GM18868 (cell line): ENCODE measurements around the gene NDOR1.

Experiments
- ATAC-seq: cut with Tn5 transposase; IDR thresholded peaks from one replicate; pipeline ENCODE4 v1.9.1; 2021; ENCODE audit warnings: mild to moderate bottlenecking, moderate library complexity; ENCODE audit not compliant: unreplicated experiment

The NDOR1 gene

DNA sequence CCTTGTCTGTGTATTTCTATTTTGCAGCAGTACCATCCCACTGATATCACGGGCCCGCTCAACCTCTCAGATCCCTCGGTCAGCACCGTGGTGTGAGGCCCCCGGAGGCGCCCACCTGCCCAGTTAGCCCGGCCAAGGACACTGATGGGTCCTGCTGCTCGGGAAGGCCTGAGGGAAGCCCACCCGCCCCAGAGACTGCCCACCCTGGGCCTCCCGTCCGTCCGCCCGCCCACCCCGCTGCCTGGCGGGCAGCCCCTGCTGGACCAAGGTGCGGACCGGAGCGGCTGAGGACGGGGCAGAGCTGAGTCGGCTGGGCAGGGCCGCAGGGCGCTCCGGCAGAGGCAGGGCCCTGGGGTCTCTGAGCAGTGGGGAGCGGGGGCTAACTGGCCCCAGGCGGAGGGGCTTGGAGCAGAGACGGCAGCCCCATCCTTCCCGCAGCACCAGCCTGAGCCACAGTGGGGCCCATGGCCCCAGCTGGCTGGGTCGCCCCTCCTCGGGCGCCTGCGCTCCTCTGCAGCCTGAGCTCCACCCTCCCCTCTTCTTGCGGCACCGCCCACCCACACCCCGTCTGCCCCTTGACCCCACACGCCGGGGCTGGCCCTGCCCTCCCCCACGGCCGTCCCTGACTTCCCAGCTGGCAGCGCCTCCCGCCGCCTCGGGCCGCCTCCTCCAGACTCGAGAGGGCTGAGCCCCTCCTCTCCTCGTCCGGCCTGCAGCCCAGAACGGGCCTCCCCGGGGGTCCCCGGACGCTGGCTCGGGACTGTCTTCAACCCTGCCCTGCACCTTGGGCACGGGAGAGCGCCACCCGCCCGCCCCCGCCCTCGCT lies 37.5 kb upstream of the NDOR1 start:
- ATAC-seq, result no peak

DNA sequence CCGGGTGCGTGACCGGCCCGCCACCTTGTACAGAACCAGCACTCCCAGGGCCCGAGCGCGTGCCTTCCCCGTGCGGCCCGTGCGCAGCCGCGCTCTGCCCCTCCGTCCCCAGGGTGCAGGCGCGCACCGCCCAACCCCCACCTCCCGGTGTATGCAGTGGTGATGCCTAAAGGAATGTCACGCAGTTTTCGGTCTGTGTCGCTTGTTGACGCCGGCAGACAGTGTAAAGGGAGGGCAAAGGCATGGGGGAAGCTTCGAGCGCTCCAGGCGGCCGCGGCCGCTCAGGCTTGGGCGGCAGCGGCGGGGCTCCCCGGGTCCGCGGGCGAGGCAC lies 37.0 kb upstream of the NDOR1 start:
- no peak for ATAC-seq

DNA sequence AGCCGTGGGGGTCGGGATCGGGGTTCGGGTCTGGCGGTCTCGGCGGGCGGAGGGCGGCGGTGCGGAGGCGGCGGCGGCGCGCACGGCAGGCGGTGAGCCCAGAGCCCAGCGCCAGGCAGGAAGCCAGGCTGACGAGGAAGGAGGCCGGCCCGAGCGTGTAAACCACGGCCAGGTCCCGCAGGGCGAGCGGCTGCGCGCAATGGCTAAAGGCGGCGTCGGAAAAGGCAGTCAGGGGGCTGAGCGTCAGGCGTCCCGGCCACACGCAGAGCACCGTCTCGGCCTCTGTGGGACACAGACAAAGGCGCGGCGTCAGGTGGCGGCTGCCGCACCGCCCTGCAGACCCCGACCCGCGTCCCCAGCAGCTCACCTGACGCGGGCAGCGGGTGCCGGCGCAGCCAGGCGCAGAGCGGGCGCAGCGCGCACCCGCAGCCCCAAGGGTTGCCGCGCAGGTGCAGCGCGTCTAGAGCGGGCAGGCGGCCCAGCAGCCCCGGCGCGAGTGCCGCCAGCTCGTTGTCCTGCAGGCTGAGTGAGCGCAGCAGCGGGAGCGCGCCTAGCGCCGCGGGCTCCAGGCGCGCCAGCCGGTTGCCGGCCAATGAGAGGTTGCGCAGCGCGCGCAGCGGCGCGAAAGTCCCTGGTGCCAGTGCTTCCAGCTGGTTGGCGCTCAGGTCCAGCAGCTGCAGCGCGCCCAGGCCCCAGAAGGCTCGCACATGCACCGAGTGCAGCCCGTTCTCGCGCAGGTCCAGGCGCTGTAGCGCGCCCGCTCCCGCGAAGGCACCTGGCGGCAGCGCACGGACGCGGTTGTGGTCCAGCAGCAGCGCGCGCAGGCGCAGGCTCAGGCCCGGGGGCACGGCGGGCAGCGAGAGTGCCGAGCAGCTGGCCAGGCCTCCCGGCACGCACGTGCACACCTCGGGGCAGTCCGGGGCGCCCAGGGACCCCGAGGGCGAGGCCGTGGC lies 36.3 kb upstream of the NDOR1 start:
- no peak for ATAC-seq

DNA sequence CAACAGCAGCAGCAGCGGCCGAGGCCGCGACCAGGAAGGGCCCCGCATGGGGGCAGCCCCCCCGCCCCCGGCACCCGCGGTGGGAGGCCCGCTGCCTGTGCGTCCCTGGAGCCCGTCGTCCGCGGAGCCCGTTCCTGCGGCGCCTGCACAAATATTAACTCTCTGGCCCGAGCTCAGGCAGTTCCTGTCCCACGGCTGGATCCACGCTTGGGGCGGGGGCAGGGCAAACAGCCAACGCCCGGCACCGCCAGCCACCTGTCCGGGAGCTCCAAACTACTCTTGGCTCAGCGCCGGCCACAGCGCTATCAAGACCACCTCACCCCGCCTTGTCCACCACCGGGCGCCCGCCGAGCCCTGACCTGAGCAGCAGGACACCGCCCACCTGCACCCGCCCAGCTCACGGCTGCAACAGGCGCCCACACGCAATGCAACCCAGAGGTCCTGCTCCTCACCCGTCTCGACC lies 35.6 kb upstream of the NDOR1 start, which contains the start of gene LRRC26:
Gene LRRC26 (minus strand): TSS at position 156 of the 463 bp plus-strand sequence. CDS start 108 bp downstream, at position 48.
- ATAC-seq, result no peak

DNA sequence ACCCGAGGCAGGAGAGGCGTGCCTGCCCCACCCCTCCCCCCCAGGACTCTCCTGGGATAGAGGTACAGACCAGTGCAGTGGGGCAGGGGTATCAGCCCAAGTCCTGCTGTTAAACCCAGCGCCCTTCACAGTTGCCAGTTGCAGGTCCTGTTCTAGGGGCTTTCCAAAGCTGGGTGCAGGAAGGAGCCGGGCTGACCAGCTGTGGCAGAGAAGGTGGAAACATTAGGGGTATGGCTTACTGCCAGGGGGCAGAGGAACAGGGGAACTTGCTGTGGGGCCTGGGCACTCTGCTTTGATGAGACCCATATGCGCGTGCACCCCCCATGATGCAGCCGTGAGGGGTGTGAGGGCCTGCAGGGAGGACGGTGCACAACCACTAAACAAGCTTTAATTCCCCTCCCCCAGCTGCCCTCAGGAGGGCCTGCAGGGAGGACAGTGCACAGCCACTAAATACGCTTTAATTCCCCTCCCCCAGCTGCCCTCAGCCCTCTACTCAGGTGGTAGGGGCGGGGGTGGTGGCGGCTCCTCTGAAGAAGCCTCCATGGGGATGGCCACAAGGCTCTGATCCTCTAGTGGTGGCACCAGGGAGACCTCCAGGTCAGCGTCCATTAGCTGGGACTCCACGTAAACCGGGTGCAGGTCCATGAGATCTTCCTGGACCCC lies 34.9 kb upstream of the NDOR1 start:
- ATAC-seq, result no peak

DNA sequence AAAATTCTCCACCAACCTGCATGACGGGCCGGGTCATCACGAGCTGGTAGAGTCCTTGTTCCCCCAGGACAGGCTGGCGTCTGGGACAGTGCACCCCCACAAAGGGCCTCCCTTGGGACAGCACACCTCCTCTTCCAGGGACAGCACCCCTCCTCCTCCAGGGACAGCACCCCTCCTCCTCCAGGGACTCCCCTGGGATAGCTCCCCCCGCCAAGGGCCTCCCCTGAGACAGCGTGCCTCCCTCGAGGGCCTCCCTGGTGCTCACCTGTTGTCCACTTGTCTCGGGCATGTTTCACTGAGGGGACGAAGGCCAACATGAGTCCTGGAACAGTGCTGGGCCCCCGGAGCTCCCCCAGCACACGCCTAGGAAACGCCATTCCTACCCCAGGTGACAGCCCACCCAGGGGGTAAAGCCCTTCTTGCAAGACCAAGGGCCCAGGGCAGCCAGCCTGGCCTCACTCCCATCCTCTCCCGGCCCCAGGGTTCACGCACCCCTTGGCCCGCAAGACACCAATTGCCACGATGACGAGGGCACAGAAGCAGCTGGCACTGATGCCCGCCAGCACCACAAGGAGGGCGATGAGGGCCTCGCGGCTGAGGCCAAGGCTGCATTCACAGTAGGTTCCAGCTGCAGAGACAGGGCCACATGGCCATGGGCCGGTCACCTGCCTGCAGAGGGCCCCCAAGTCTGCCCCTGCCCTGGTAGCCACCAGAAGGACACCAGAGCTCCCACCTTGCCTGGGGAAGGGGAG lies 34.2 kb upstream of the NDOR1 start:
- no peak for ATAC-seq

DNA sequence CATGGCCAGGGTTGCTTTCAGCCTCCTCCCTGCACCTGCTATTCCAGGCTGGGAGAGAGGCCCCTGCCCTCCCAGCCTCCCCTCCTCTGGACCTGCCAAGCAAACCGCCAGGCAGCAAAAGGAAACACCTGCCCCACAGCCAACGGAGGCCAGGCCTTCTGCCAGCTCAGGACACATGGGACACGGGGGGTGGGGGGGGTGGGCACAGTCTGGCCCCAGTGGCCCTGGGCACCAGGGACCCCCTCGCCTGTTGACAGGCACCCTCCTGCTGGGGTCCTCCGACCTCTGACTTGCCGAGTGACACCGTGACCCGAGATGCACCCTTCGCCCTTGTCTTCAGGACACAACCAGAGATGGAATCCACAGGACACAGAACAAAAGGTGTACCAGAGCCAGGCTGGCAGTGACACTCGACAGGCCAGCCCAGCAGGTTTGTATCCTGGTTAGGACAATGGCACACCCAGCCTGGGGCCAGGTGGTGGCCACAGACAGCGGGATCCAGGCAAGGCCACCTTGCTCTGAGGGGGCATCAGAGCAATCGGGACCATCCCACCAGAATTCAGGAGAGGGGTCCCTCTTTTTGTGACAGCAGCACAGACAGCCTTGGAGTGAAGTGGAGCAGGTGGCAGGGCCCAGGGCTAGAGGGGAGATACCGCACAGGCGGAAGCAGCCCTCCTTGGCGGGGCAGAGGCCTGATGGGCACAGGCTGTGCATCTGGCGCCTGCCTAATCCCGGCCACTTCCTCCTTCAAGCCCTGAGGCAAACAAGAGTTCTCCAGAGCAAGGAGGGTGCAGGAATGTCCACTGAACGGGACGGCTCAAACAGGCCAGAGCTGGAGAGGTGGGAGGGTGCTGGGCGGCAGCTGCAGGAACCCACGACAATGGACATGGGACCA lies 32.4 kb upstream of the NDOR1 start:
- no peak for ATAC-seq

DNA sequence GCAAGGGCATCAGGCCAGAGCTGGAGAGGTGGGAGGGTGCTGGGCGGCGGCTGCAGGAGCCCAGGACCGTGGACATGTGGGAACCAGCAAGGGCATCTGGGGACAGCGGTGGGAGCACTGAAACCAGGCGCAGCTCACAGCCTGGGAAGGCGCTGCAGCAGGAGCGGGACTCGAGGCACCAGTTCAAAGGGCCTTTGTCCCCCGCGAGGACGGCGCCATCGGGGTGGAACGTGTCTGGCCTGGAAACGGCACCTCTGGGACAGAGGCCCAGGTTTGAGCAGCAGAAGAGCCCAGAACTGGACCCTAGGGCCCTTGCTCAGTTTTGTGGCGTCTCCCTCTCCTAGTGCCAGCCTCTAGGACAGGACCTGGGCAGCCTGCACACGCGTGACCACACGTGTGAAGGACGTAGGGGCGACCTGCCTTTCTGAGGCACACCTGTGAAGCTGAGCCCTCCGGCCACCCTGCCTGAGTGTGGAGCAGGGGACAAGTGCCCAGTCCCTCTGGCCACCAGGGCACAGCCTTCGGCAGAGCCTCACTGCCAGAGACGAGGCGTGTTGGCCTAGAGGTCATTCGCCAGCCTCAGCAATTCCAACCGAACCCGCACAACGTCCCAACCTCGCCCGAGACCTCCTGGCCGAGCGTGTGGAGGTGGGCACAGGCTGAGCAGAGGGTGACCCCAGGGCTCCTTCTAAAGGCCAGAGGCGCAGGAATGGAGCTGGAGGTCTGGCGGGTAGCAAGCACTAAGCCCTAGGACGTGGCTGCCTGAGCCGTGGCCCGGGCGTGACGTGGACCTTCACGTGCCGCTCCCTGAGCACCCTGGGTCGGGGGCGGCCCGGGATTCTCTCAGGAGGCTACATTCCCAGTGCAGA lies 31.5 kb upstream of the NDOR1 start:
- no peak for ATAC-seq

DNA sequence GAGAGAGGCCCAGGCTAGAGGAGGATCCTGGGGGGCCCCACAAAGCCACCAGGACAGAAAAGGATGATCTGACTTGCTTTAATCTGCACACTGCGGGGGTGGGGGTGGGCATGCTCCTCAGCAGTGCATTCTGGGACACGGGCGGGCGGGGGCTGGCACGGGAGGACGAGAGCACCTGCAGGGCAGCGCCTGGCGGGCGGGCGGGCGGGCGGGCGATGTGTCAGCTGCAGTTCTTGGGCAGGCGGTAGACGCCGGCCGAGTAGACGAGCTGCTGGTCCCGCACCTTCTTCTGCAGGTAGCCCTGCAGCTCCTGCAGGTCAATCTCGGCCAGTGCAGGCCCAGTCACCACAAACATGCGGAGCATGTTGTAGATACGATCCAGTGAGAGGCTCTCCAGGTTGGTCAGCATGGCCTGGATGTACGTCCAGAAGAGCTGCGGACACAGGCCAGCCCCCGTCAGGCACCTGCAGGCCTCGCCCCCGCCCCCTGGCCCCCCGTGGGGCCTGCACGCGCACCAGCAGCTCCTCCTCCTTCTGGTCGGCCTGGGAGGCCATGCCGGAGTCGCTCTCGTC lies 30.7 kb upstream of the NDOR1 start:
- no peak for ATAC-seq

DNA sequence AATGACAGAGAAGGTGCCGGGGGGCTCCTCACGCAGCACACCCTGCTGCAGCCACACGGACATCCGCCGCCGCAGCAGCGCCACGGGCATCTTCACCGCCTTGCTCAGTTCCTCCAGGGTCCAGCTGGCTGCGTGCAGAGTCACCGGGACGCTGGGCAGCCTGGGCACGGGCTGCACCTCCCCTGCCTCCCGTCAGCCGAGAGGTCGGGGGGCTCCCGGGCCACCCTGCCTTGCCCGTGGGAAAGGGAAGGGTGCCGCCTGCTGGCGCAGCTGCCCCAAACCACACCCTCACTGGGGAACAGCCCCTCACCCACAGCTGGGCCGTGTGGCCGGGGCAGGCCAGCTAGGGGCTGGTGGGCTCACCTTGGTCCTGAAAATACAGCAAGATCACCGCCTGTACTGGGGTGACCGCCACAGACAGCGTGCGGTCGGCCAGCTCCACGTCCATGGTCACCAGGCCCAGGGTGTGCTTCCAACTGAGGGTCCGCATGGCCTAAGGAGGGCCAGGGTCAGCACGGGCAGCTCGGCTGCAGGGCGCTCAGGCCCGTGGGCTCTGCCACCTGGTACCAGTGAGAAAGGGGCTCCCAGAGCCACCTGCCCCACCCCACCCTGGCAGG lies 30.0 kb upstream of the NDOR1 start:
- ATAC-seq, result no peak

DNA sequence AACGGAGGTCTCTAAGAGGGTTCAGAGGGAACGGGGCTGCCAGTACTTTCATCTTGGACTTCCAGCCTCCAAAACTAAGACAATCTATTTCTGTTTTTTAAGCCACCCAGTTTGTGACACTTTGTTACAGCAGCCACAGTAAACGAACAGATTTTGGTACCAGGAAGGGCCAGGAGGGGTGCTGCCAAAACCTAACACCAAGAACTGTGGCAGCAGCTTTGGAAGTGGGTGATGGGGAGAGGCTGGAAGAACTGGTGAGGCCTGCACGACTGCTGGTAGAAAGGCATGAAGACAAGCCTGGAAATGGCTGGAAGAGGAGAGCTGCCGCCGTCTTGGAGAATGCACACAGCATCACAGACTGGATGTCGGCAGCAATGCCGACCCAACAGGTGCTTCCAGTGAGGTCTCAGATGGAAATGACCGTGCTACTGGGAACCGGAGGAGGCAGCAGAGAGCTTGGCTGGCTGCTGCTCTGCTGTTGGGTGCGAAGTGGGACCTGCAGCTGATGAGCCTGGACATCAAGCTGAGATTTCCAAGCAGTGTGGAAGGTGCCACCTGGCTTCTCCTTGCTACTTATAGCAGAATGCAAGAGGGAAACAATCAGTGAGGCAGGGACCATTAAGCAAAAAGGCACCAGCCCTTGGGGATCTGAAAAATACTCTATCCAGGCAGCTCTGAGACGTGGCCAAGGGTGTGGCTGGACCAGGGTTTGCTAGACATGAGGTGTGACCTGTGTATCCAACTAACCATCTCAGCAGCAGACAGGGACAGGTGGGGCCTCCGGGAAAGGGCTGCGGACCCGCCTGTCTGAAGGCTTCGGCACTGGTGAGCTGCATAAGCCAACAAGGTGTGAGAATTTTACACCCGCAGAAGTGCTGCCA lies 29.0 kb upstream of the NDOR1 start:
- no peak for ATAC-seq

DNA sequence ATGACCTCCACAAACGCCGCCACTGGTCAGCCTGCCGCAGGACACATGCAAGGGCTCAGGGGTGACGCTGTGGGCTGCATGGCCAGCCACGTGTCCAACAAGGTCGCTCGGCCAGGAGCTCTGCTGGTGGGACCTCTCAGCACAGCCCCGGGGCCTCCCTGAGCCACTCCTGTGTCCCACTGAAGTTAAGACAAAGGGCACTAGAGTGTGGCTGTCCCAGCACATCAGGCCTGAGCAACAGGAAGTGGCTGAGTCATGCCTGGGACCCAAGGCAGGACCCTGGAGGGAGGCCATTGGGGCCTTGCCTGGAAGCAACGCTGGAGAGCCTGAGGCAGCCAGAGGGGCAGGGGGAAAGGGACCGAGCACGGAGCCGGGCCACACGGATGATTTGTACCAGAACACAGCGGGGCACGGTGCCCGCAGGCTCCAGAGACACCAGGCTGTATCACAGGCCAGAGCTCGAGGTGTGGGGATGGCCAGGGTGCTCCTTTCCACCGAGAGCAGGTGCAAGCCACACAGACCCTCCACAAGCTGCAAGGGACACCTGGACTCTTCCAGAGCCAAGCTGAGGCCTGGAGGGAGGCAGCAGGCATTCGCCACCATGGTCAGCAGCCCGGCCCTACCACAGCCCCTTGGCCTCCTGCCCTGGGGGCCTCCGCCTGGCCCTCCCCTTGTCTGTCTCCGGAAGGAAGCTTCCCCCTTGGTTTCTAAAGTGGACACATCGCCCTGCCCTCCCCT lies 27.1 kb upstream of the NDOR1 start:
- no peak for ATAC-seq

DNA sequence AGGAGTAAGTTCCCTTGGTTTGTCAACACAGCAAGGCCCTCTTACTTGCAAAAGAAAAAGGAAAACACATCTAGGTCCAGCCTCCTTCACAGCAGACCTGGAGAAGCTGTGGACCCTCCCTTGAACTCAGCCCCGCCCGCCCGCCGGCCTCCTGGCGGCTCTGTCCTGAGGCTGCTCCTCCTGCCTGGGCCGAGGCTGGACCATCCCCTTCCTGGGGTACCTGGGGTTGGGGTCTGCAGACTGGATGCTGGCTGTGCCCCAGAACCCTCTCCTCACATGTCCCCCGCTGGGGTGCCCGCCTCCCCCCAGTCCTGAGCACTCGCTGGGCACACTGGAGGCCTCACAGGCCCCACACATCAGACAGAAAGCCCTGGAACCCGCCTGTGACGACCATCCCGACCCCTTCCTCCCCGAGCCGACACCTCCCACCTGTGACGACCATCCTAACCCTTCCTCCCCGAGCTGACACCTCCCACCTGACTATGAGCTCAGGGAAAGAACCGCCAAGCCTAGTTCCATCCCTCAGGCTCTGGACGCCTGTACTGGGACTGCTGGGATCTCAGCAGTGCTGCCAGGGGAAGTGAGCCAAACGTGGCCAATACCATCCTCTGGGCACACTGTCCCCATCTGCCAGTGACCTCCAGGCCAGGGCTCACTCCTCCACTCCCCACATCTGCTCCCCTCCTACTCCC lies 26.4 kb upstream of the NDOR1 start:
- ATAC-seq, result no peak

DNA sequence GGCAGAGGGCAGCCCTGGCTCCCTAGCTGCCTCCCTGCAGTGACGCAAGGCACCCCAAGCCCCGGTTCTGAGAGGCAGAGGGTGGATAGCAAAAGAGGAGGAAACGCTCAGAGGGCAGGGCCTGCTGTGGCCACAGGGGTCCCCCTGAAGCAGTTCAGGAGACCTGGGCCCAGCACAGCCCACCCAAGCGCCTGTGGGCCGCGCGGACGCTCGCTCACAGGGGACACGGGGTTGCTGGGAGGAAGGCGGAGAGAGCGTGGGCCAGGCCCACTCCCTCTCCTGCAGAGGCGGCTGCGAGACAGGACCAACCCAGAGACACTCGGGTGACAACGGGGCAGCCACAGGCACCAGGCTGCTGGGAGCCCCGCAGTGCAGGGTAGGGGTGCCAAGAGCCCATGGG lies 25.7 kb upstream of the NDOR1 start:
- ATAC-seq, result no peak

DNA sequence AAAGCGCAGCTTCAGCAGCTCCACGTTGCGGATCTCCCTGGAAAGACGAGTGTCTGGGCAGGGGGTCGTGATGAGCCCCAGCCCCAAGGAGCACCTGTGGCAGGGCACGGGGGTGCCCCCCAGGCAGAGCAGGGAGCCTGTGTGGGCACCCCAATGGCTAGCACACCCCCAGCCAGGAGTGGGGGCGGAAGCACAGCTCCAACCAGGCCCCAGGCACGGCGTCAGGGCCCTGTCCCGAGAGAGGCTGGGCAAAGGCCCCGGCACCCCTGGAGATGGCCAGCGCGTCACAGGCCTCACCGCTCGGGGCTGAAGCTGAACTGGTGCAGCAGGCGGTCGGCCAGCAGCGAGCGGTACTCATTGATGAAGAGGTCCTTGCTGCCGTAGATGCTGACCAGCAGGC lies 25.0 kb upstream of the NDOR1 start:
- ATAC-seq, result no peak

DNA sequence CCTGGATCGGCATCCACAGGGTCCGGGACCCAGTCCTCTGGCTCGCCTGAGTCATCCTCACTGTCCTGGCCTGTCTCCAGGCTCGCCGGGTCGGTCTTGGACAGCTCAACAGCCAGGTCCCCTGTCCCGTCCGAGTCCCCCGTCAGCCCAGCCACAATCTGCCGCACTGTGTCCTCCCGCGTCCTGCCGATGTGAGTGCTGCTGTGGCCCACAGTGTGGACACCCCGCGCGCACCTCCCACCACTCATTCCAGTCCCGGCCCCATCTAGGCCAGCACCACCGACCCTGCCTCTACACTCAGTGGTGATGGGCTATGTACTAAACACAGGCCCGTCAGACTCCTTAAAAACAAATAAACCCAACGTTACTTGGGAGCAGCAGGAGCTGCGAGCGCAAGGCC lies 23.8 kb upstream of the NDOR1 start:
- ATAC-seq, result no peak
